SU-DHL-6 (cell line): ENCODE data around the gene CGB1.

Experiments
- H2AFZ ChIP-seq: fragments of 200-600 bp; sonication (generic); 2 replicates; pipeline ENCODE4 v1.6.1; 2014; ENCODE audit warnings: low read depth, mild to moderate bottlenecking, moderate library complexity, mixed read lengths, antibody characterized with exemption, low read length; ENCODE audit not compliant: severe bottlenecking
- H3F3A ChIP-seq: fragments of 200-600 bp; shearing (Covaris generic); 2 replicates; pipeline ENCODE4 v1.6.0; 2016; ENCODE audit warnings: antibody characterized with exemption, mild to moderate bottlenecking; ENCODE audit not compliant: insufficient read depth
- H3K27ac ChIP-seq: fragments of 200-600 bp; sonication (generic); 2 replicates; pipeline ENCODE4 v1.5.1; 2016; ENCODE audit warnings: low read depth, mild to moderate bottlenecking, low read length, moderate library complexity, mixed read lengths
- H3K27me3 ChIP-seq: fragments of 200-600 bp; sonication (generic), shearing (Covaris generic); 2 replicates; pipeline ENCODE4 v1.6.0; 2014; ENCODE audit warnings: mild to moderate bottlenecking, low read length
- H3K36me3 ChIP-seq: fragments of 200-600 bp; sonication (generic); 2 replicates; pipeline ENCODE4 v1.6.1; 2014; ENCODE audit warnings: mild to moderate bottlenecking, low read length, mixed read lengths
- H3K4me2 ChIP-seq: fragments of 300-600, 200-600 bp; shearing (Covaris generic), sonication (generic); 2 replicates; pipeline ENCODE4 v1.6.0; 2014; ENCODE audit warnings: low read length, low read depth, mild to moderate bottlenecking; ENCODE audit not compliant: poor library complexity, severe bottlenecking
- H3K4me3 ChIP-seq: fragments of 200-600 bp; sonication (generic); 2 replicates; pipeline ENCODE4 v1.5.1; 2014; ENCODE audit warnings: antibody characterized with exemption, low read length, mild to moderate bottlenecking, mixed read lengths; ENCODE audit not compliant: insufficient read depth, poor library complexity, severe bottlenecking
- H3K79me2 ChIP-seq: fragments of 200-600 bp; sonication (generic); 2 replicates; pipeline ENCODE4 v1.6.1; 2014; ENCODE audit warnings: mild to moderate bottlenecking, low read length, moderate library complexity; ENCODE audit not compliant: insufficient read depth
- H3K9ac ChIP-seq: fragments of 200-600 bp; sonication (generic); 2 replicates; pipeline ENCODE4 v1.7.0; 2014; ENCODE audit warnings: mild to moderate bottlenecking, low read length
- H3K9me2 ChIP-seq: fragments of 200-600 bp; sonication (generic); replicated peaks from 2 replicates; pipeline ENCODE4 v1.6.1; 2014; ENCODE audit warnings: low read length; ENCODE audit not compliant: insufficient read depth
- H3K9me3 ChIP-seq: fragments of 200-600 bp; sonication (generic); 2 replicates; pipeline ENCODE4 v1.6.1; 2014; ENCODE audit warnings: low read length, mixed read lengths; ENCODE audit not compliant: insufficient read depth
- H4K20me1 ChIP-seq: fragments of 200-600 bp; sonication (generic); 2 replicates; pipeline ENCODE4 v1.6.1; 2014; ENCODE audit warnings: low read depth, mild to moderate bottlenecking, antibody characterized with exemption, low read length, moderate library complexity, mixed read lengths
- EZH2phosphoT487 ChIP-seq: fragments of 200-600 bp; sonication (generic), shearing (Covaris generic); conservative IDR thresholded peaks from 2 replicates; pipeline ENCODE4 v1.6.1; 2018; ENCODE audit warnings: mild to moderate bottlenecking, antibody characterized with exemption, low read length, moderate library complexity, mixed read lengths
- TF ChIP-seq, protein P1 (sequence below): fragments of 200-600 bp; sonication (generic); IDR thresholded peaks from one replicate; pipeline ENCODE4 v1.5.1; 2017; ENCODE audit warnings: antibody characterized with exemption, mild to moderate bottlenecking, low read length, moderate library complexity; ENCODE audit not compliant: insufficient read depth, poor library complexity, severe bottlenecking

CGB1 gene

DNA sequence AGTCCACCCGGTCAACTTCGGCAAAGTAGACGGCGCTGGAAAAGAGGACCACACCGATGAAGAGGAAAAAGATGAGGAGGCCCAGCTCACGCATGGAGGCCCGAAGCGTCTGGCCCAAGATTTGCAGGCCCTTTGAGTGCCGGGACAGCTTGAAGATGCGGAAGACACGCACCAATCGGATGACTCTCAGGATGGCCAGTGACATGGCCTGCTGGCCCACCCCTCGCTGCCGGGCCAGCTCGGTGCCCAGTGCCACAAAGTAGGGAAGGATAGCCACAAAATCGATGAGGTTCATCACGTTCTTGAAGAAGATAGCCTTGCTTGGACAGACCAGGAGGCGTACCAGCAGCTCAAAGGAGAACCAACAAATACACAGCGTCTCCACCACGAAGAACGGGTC, 33.7 kb upstream of the CGB1 start:
- Histone ChIP-seq H3K27me3 (no peaks in the 10 kb centered on the region), H3F3A (no peaks in the 10 kb centered on the region), H3K9me2 (no peaks in the 10 kb centered on the region), H3K4me2 (no peak overlapping the region), H2AFZ (no peak overlapping the region), H3K9ac (no peak overlapping the region), H4K20me1 (no peaks in the 10 kb centered on the region), H3K4me3 (no peak overlapping the region), H3K36me3 (no peaks in the 10 kb centered on the region), H3K79me2 (no peaks in the 10 kb centered on the region), H3K27ac (no peak overlapping the region), H3K9me3 (no peaks in the 10 kb centered on the region)
- TF ChIP-seq, protein P1, sequence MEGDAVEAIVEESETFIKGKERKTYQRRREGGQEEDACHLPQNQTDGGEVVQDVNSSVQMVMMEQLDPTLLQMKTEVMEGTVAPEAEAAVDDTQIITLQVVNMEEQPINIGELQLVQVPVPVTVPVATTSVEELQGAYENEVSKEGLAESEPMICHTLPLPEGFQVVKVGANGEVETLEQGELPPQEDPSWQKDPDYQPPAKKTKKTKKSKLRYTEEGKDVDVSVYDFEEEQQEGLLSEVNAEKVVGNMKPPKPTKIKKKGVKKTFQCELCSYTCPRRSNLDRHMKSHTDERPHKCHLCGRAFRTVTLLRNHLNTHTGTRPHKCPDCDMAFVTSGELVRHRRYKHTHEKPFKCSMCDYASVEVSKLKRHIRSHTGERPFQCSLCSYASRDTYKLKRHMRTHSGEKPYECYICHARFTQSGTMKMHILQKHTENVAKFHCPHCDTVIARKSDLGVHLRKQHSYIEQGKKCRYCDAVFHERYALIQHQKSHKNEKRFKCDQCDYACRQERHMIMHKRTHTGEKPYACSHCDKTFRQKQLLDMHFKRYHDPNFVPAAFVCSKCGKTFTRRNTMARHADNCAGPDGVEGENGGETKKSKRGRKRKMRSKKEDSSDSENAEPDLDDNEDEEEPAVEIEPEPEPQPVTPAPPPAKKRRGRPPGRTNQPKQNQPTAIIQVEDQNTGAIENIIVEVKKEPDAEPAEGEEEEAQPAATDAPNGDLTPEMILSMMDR = no peak

DNA sequence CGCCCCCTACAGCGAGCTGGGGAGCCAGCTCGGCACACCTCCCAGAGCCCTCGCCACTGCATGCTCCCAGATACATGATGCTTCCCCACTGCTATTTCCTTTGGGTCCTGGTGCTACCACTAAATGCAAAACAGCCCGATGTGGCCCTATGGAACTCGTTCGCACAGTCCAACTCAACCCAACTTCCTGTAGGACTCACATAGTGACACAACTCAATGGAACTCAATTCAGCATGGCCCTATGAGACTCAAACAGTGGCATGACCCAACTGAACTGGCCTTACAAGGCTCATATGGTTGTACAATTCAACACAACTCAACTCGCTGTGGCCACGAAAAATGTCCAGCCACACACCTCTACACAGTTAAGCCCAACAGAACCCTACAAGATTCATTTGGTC, 32.3 kb upstream of the CGB1 start:
- TF ChIP-seq, protein P1 = no peak
- TF ChIP-seq EZH2phosphoT487 = no peak
- no peaks in the 10 kb centered on the region for H3F3A ChIP-seq
- H3K9me2 ChIP-seq = no peaks in the 10 kb centered on the region
- H3K27me3 ChIP-seq = no peaks in the 10 kb centered on the region
- H3K27ac ChIP-seq = no peak overlapping the region
- H3K9me3 ChIP-seq = no peaks in the 10 kb centered on the region
- no peak overlapping the region for H3K4me2 ChIP-seq
- H3K79me2 ChIP-seq = no peaks in the 10 kb centered on the region
- no peak overlapping the region for H2AFZ ChIP-seq
- H3K36me3 ChIP-seq = no peaks in the 10 kb centered on the region
- no peak overlapping the region for H3K4me3 ChIP-seq
- no peaks in the 10 kb centered on the region for H4K20me1 ChIP-seq
- H3K9ac ChIP-seq = no peak overlapping the region

DNA sequence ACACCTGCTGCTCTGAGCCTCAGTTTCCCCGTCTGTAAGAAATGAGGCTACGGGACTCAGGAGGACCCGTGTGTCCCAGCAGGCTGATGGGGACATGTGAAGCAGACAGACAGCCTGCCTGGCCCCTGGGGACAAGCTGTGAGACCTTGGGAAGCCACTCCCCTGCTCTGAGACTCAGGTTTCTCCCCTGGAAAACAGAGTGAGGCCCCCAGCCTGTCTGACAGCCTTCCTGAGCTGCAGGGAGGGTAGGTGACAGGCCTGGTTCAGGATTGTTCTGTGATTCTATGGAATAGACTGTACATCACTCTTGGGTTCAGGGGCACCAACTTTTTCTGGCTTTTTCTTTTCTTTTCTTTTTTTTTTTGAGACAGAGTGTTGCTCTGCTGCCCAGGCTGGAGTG, 30.9 kb upstream of the CGB1 start:
- H3K27me3 ChIP-seq = no peaks in the 10 kb centered on the region
- no peak overlapping the region for H3K4me3 ChIP-seq
- TF ChIP-seq, protein P1 = no peak
- no peak for TF ChIP-seq EZH2phosphoT487

DNA sequence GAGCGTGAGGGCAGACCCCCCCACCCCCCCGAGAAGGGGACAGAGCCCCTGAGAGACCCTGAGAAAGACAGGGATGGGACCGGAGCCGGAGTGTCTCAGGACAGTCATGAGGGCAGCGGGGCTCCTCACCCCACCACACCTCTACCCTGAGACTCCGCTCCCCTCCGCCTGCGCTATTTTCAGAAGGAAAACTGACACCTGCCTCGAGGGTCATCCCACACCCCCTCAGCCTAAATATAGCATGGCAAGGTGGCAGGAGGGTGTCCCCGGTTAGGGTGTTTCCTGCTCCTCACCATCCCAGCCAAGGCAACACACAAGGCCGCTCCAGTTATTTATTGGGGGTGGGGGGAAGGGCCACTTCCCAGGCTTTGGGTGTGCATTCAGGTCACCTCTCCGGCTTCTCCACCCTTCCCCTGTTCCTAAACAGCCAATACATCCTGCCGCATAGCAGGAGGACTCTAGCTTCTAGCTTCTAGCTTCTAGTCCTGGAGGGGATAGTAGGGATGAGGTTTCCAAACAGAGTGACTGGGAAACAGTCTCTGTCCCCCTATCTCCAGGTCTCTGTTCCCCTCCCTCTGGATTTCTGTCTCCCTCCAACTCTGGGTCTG, 29.3 kb upstream of the CGB1 start:
- Histone ChIP-seq H3K4me3 (no peak overlapping the region), H3K9me2 (no peaks in the 10 kb centered on the region), H3K9me3 (no peaks in the 10 kb centered on the region), H3K9ac (no peak overlapping the region), H3K27ac (no peak overlapping the region), H4K20me1 (no peaks in the 10 kb centered on the region), H2AFZ (no peak overlapping the region), H3K27me3 (no peaks in the 10 kb centered on the region), H3K36me3 (no peaks in the 10 kb centered on the region), H3K4me2 (no peak overlapping the region), H3F3A (no peaks in the 10 kb centered on the region), H3K79me2 (no peaks in the 10 kb centered on the region)
- TF ChIP-seq, protein P1 = no peak
- TF ChIP-seq EZH2phosphoT487 = no peak

More for the DNA sequence above, 30.9 kb upstream of the CGB1 start:
- Histone ChIP-seq H3F3A (no peaks in the 10 kb centered on the region), H3K4me2 (no peak overlapping the region), H3K9me3 (no peaks in the 10 kb centered on the region), H3K27ac (no peak overlapping the region), H3K9ac (no peak overlapping the region), H3K9me2 (no peaks in the 10 kb centered on the region), H3K79me2 (no peaks in the 10 kb centered on the region), H2AFZ (no peak overlapping the region), H4K20me1 (no peaks in the 10 kb centered on the region), H3K36me3 (no peaks in the 10 kb centered on the region)
